GM20000 (cell line): ENCODE measurements around the gene MAD2L1BP.
"Not testable (repeated sequence)": the region's sequence is repeated elsewhere in the genome, so short reads cannot be mapped to it uniquely, and the experiment has no call there.

ENCODE experiments used
- DNase-seq: peaks from one replicate; pipeline ENCODE4 v3.0.0; 2012; ENCODE audit warnings: low spot score
- TF ChIP-seq, protein P1 (sequence below): IDR thresholded peaks from 2 replicates; pipeline ENCODE4 v1.5.1; 2012; ENCODE audit warnings: mild to moderate bottlenecking, control low read depth; ENCODE audit errors: extremely low read depth, missing control alignments

The MAD2L1BP gene, protein sequence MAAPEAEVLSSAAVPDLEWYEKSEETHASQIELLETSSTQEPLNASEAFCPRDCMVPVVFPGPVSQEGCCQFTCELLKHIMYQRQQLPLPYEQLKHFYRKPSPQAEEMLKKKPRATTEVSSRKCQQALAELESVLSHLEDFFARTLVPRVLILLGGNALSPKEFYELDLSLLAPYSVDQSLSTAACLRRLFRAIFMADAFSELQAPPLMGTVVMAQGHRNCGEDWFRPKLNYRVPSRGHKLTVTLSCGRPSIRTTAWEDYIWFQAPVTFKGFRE

DNA sequence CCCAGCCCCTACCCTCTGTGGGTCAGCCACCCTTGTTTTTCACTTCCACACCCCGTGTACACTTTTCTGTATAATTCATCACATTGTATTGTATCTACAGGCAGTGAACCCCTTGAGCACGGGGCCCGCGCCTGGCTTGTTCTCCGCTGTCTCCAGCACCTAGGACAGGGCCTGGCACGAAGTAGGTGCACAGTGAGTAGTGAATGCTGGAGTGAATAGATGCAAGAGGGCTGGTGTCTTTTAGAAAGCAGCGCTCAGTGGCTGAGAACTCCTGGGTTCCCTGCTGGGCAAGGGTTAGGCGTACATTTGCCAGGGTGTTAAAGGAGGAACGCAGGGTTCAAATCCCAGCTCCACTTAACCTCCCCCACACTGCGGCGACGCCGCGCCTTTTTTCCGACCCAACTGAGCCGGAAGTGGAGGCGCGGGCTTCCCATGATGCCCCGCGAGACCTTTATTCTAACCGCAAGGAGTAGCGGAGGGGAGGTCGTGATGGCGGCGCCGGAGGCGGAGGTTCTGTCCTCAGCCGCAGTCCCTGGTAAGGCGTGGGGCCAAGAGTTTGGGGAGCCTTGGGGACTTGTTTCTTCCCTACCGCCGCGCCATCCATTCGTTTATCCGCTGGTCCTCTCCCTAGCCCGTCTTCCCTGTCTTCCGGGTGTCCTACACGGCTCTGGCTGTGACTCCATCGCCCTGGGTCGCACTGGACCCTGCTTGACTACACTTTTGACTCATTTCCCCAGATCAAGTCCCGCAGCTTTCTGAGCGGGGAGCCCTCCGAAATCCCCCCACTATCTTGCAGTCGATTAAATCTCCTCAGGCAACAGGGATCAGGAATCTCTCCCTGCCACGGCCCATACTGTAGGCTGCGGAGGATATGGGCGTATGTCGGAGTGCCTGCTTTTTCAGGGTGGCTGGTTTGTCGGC, at the start of gene MAD2L1BP:
Gene MAD2L1BP (plus strand): TSS at position 454 of the 921 bp plus-strand sequence. CDS start 36 bp downstream, at position 490.
- peak; percentile 79 for DNase-seq
- TF ChIP-seq, protein P1, sequence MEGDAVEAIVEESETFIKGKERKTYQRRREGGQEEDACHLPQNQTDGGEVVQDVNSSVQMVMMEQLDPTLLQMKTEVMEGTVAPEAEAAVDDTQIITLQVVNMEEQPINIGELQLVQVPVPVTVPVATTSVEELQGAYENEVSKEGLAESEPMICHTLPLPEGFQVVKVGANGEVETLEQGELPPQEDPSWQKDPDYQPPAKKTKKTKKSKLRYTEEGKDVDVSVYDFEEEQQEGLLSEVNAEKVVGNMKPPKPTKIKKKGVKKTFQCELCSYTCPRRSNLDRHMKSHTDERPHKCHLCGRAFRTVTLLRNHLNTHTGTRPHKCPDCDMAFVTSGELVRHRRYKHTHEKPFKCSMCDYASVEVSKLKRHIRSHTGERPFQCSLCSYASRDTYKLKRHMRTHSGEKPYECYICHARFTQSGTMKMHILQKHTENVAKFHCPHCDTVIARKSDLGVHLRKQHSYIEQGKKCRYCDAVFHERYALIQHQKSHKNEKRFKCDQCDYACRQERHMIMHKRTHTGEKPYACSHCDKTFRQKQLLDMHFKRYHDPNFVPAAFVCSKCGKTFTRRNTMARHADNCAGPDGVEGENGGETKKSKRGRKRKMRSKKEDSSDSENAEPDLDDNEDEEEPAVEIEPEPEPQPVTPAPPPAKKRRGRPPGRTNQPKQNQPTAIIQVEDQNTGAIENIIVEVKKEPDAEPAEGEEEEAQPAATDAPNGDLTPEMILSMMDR: no peak

- TF ChIP-seq, protein P1: no peak
- no peak for DNase-seq
These were observed 47.4 kb upstream of the MAD2L1BP start for GRCh38 chr6:43588194-43588593.

- not testable (repeated sequence) for DNase-seq
These were observed 46.1 kb upstream of the MAD2L1BP start for GRCh38 chr6:43589564-43589963.

GRCh38 chr6:43593938-43594337, 41.7 kb upstream of the MAD2L1BP start:
- TF ChIP-seq, protein P1: no peak
- DNase-seq: no peak

DNA sequence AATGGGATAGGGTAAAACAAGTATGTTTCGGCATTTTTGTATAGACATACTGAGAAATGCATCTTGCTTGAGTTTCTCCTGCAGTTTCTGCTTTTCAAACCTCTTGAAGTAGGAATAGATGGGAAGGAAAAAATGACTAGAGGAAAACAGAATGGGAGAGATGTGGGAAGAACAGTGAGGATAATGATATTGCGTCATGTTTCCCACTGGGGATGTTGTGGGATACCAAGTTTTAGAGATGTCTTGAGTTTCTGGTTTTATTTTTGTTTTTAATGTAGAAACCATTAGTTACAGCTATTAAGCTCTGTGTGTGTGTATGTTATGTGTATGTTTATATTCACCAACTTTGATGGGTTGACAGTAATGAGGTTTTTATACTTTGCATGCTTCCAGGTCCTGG, 35.0 kb upstream of the MAD2L1BP start:
- TF ChIP-seq, protein P1: no peak
- DNase-seq: no peak

GRCh38 chr6:43604174-43604573, 31.5 kb upstream of the MAD2L1BP start:
- DNase-seq: no peak
- TF ChIP-seq, protein P1: no peak

- DNase-seq: no peak
- TF ChIP-seq, protein P1: no peak
These were observed 29.6 kb upstream of the MAD2L1BP start for GRCh38 chr6:43606019-43606418.
